Fibroblast of lung (primary cell): ENCODE measurements around the gene ARHGEF10L. TPM values are rescaled to one million over a fixed set of nuclear protein-coding genes. Genes with fewer than 3 reads are reported as not detected.

ENCODE experiments used
- DNase-seq, 2 donors: peaks; one replicate each; pipeline versions ENCODE4 v3.0.0 to v3.0.0-alpha.2; 2010; ENCODE audit warnings: low read depth in 2 of 2
- H2AFZ ChIP-seq: 2 replicates; pipeline ENCODE4 v1.5.1; 2012; ENCODE audit warnings: low read length, control low read depth, inconsistent platforms
- H3K27ac ChIP-seq: 2 replicates; pipeline ENCODE4 v1.5.1; 2011; ENCODE audit warnings: low read length, control low read depth; ENCODE audit not compliant: insufficient read depth
- H3K27me3 ChIP-seq: 2 replicates; pipeline ENCODE4 v1.5.1; 2011; ENCODE audit warnings: mild to moderate bottlenecking, low read length; ENCODE audit not compliant: control insufficient read depth, insufficient read depth
- H3K36me3 ChIP-seq: 2 replicates; pipeline ENCODE4 v1.5.1; 2011; ENCODE audit warnings: low read length; ENCODE audit not compliant: control insufficient read depth, insufficient read depth
- H3K4me1 ChIP-seq: 2 replicates; pipeline ENCODE4 v1.5.1; 2011; ENCODE audit warnings: low read length; ENCODE audit not compliant: control insufficient read depth, insufficient read depth; ENCODE audit errors: extremely low read depth
- H3K4me2 ChIP-seq: 2 replicates; pipeline ENCODE4 v1.5.1; 2011; ENCODE audit warnings: low read length, control low read depth; ENCODE audit not compliant: insufficient read depth; ENCODE audit errors: extremely low read depth
- H3K4me3 ChIP-seq, 4 experiments: fragments of 200-600 bp in 1 of 4; sonication (generic) in 1 of 4; replicated peaks in 1 of 4; 2 replicates each; pipeline ENCODE4 v1.5.1; 2011 to 2016; ENCODE audit warnings: low read length in 4 of 4, low read depth in 3 of 4, mild to moderate bottlenecking in 3 of 4, control low read depth in 2 of 4, inconsistent platforms in 1 of 4, mixed read lengths in 1 of 4; ENCODE audit not compliant: insufficient read depth in 1 of 4; ENCODE audit errors: control extremely low read depth in 1 of 4
- H3K79me2 ChIP-seq: 2 replicates; pipeline ENCODE4 v1.5.1; 2012; ENCODE audit warnings: mild to moderate bottlenecking, low read length, inconsistent platforms; ENCODE audit not compliant: control insufficient read depth, insufficient read depth
- H3K9ac ChIP-seq: 2 replicates; pipeline ENCODE4 v1.5.1; 2011; ENCODE audit warnings: mild to moderate bottlenecking, low read length, control low read depth; ENCODE audit not compliant: insufficient read depth
- H3K9me3 ChIP-seq: 2 replicates; pipeline ENCODE4 v1.5.1; 2012; ENCODE audit warnings: low read depth, low read length; ENCODE audit not compliant: control insufficient read depth, insufficient read depth
- H4K20me1 ChIP-seq: 2 replicates; pipeline ENCODE4 v1.5.1; 2011; ENCODE audit warnings: low read length; ENCODE audit not compliant: control insufficient read depth, insufficient read depth; ENCODE audit errors: extremely low read depth
- EZH2 ChIP-seq: IDR thresholded peaks from 2 replicates; pipeline ENCODE4 v1.5.1; 2012; ENCODE audit warnings: low read length, control low read depth, mild to moderate bottlenecking; ENCODE audit errors: missing control alignments
- polyA plus RNA-seq, 2 donors: library from polyadenylated mRNA; depleted of rRNA in 1 of 2; stranded (reverse) in 1 of 2; unstranded in 1 of 2; fragments of >200 nt; gene quantifications; 2 replicates each; pipeline ENCODE4 v1.2.1, GENCODE V29; 2011 to 2012; ENCODE audit warnings: missing spikeins in 1 of 2
- total RNA-seq: library from RNA; depleted of rRNA; stranded (reverse); fragments of >200 nt; gene quantifications from 2 replicates; pipeline ENCODE4 v1.2.1, GENCODE V29; 2014
- TF ChIP-seq, protein P1 (sequence below), 2 donors: IDR thresholded peaks in 1 of 2; conservative IDR thresholded peaks in 1 of 2; 1 replicate in 1 of 2; 2 replicates in 1 of 2; pipeline ENCODE4 v1.5.1; 2011 to 2012; ENCODE audit warnings: low read length in 2 of 2, control low read depth in 1 of 2, inconsistent platforms in 1 of 2, low read depth in 1 of 2, mild to moderate bottlenecking in 1 of 2

Gene ARHGEF10L
- total and polyA plus RNA-seq, 2 donors (not counting 1 experiment from before 2014, with no cell fraction given): 11.2 to 24.3 TPM

DNA sequence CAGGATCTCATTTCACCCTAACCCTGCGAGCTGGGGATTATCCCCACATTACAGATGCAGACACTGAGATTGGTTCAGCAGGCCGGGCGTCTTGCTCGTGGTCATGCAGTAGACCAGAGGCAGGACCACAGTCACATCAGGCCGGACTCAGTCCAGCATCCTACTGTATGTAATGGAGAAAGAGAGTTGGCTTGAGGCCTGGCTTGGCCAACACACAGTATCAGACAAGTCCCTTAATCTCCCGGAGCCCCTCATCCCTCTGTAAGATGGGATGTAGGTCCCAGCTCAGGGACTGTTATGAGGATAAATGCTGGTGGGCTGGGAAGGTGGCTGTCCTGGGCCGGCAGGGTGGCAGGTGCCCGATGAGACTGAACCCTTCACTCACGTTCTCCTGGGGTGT, 149.5 kb downstream of the ARHGEF10L start:
- Histone ChIP-seq H3K9me3 (no peaks in the 10 kb centered on the region), H4K20me1 (no peaks in the 10 kb centered on the region), H3K79me2 (no peaks in the 10 kb centered on the region), H3K4me3 (no peak overlapping the region), H3K9ac (no peak overlapping the region), H2AFZ (no peak overlapping the region), H3K4me1 (no peaks in the 10 kb centered on the region), H3K27me3 (no peaks in the 10 kb centered on the region), H3K36me3 (peaks cover 9% of the 10 kb centered on the region), H3K27ac (no peak overlapping the region), H3K4me2 (no peak overlapping the region)
- DNase-seq: no peak
- TF ChIP-seq, protein P1, sequence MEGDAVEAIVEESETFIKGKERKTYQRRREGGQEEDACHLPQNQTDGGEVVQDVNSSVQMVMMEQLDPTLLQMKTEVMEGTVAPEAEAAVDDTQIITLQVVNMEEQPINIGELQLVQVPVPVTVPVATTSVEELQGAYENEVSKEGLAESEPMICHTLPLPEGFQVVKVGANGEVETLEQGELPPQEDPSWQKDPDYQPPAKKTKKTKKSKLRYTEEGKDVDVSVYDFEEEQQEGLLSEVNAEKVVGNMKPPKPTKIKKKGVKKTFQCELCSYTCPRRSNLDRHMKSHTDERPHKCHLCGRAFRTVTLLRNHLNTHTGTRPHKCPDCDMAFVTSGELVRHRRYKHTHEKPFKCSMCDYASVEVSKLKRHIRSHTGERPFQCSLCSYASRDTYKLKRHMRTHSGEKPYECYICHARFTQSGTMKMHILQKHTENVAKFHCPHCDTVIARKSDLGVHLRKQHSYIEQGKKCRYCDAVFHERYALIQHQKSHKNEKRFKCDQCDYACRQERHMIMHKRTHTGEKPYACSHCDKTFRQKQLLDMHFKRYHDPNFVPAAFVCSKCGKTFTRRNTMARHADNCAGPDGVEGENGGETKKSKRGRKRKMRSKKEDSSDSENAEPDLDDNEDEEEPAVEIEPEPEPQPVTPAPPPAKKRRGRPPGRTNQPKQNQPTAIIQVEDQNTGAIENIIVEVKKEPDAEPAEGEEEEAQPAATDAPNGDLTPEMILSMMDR (conservative IDR thresholded peaks at IDR 0.05 in 1 of 2, IDR thresholded peaks at IDR 0.05 in 1 of 2; ENCODE audit: low read depth in 1 of 2, low read length in 2 of 2): no peak
- no peak for TF ChIP-seq EZH2

DNA sequence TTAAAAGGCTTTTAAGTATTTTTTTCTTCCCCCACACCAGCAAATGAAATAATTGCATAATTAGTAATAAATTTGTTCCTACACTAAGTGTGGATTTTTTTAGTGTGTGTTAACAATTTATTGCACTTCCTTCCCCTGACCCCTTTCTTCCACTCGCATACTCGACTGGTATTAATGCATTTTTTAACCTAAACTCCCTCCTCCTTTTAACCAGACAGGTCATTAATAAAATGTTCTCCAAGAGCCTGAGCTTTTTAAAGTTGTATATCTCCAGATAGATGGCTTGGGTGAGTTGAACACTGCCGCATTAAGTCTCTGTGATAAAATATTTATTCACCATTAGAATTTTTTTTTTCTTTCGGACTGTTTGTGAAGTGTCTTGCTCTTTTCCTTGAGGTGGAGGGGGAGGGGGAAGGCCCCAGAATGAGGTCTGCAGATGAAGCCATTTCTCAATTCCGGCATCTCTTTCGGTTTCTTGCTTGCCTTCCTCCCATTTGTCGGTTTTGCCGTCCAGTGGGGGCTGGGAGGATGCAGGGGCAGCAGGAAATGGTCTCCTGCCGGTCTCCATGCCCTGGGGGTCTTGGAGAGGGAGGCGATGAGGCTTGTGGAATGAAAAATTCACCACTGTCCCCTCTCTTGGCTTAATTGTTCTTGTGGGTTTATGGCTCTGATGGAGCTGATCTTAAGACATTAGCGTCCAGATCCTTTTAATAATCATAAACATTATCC, 151.6 kb downstream of the ARHGEF10L start:
- DNase-seq: no peak
- H4K20me1 ChIP-seq: no peaks in the 10 kb centered on the region
- no peaks in the 10 kb centered on the region for H3K79me2 ChIP-seq
- H2AFZ ChIP-seq: no peak overlapping the region
- H3K4me1 ChIP-seq: no peaks in the 10 kb centered on the region
- H3K4me2 ChIP-seq: no peak overlapping the region
- no peak overlapping the region for H3K4me3 ChIP-seq
- H3K27me3 ChIP-seq: no peaks in the 10 kb centered on the region
- no peak for TF ChIP-seq EZH2
- TF ChIP-seq, protein P1 (conservative IDR thresholded peaks at IDR 0.05 in 1 of 2, IDR thresholded peaks at IDR 0.05 in 1 of 2; ENCODE audit: low read depth in 1 of 2, low read length in 2 of 2): no peak
- no peaks in the 10 kb centered on the region for H3K9me3 ChIP-seq
- H3K9ac ChIP-seq: no peak overlapping the region
- peaks cover 9% of the 10 kb centered on the region for H3K36me3 ChIP-seq
- no peak overlapping the region for H3K27ac ChIP-seq

DNA sequence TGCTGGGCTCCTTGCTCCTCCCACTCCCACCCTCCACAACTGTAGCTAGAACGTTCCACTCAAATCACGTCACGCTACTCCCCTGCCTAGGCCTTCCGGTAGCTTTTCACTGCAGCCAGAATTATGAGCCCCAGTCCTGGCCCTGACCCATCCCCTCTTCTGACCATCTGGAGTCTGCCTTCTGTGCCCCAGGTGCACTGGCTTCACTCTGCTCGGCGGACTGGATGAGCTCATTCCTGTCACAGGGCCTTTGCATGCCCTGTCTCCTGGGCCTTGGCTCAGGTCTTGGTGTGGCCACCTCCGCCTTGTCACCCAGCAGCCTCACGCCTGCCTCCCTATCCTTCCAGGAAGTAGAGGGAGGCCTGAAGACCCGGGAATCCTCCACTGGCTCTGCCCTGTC, 153.1 kb downstream of the ARHGEF10L start:
- Histone ChIP-seq H3K27ac (no peak overlapping the region), H3K4me1 (no peaks in the 10 kb centered on the region), H3K9ac (no peak overlapping the region), H3K9me3 (no peaks in the 10 kb centered on the region), H3K27me3 (no peaks in the 10 kb centered on the region), H2AFZ (no peak overlapping the region), H4K20me1 (no peaks in the 10 kb centered on the region), H3K36me3 (peaks cover 8% of the 10 kb centered on the region), H3K4me3 (no peak overlapping the region), H3K4me2 (no peak overlapping the region), H3K79me2 (no peaks in the 10 kb centered on the region)
- no peak for DNase-seq
- TF ChIP-seq, protein P1 (conservative IDR thresholded peaks at IDR 0.05 in 1 of 2, IDR thresholded peaks at IDR 0.05 in 1 of 2; ENCODE audit: low read depth in 1 of 2, low read length in 2 of 2): no peak
- no peak for TF ChIP-seq EZH2
